Left renal pelvis (tissue), 4 donors: ENCODE measurements around the gene WIPF1. TPM values are rescaled to one million over a fixed set of nuclear protein-coding genes. Genes with fewer than 3 reads are reported as not detected.

Source experiments
- DNase-seq, 4 donors: peaks; one replicate each; pipeline ENCODE4 v3.0.0-alpha.2; 2013; ENCODE audit warnings: low read depth in 4 of 4, low spot score in 3 of 4
- polyA plus RNA-seq, 4 donors: library from polyadenylated mRNA; unstranded; fragments of 120-200 nt; gene quantifications; one replicate each; pipeline ENCODE4 v1.2.1, GENCODE V29; 2013; ENCODE audit not compliant: insufficient read length in 4 of 4

Gene WIPF1
- 10 to 100 TPM; 27.6 to 36.6 (median 29.0) TPM for polyA plus RNA-seq

- DNase-seq: no peak
These were observed at the start of gene WIPF1 for GRCh38 chr2:174597345-174598047. WIPF1 (minus strand) TSS chr2:174597804; CDS start chr2:174585573, 12,231 bp downstream.

- DNase-seq: no peak
These were observed 47.7 kb upstream of the WIPF1 start for GRCh38 chr2:174645296-174645695.

- no peak for DNase-seq
These were observed 46.8 kb upstream of the WIPF1 start for GRCh38 chr2:174644406-174644805.

- DNase-seq: no peak
These were observed 45.8 kb upstream of the WIPF1 start for GRCh38 chr2:174643356-174643755.

- DNase-seq: no peak
These were observed 43.6 kb upstream of the WIPF1 start for GRCh38 chr2:174641168-174641567.

- DNase-seq: no peak
These were observed 39.4 kb upstream of the WIPF1 start for GRCh38 chr2:174636987-174637386.

GRCh38 chr2:174635776-174636404 is 38.3 kb upstream of the WIPF1 start:
- DNase-seq: no peak

GRCh38 chr2:174635015-174635593 is 37.5 kb upstream of the WIPF1 start:
- no peak for DNase-seq

GRCh38 chr2:174634130-174635014 is 36.8 kb upstream of the WIPF1 start:
- DNase-seq: no peak

- DNase-seq: peak in 2 of 4 donors; percentile 36 to 51
These were observed 36.0 kb upstream of the WIPF1 start for GRCh38 chr2:174633623-174633930.

GRCh38 chr2:174632841-174633622 is 35.4 kb upstream of the WIPF1 start:
- no peak for DNase-seq

- no peak for DNase-seq
These were observed 33.7 kb upstream of the WIPF1 start for GRCh38 chr2:174631009-174631981.

GRCh38 chr2:174630107-174630506 is 32.5 kb upstream of the WIPF1 start:
- DNase-seq: no peak

GRCh38 chr2:174629506-174629905 is 31.9 kb upstream of the WIPF1 start:
- DNase-seq: no peak

- no peak for DNase-seq
These were observed 31.0 kb upstream of the WIPF1 start for GRCh38 chr2:174628528-174629169.

- DNase-seq: no peak
These were observed 29.6 kb upstream of the WIPF1 start for GRCh38 chr2:174627216-174627615.

GRCh38 chr2:174624895-174625430 is 27.4 kb upstream of the WIPF1 start:
- no peak for DNase-seq

- no peak for DNase-seq
These were observed 26.1 kb upstream of the WIPF1 start for GRCh38 chr2:174623690-174624089.
